ENCODE data around the gene LDB1. TPM values are rescaled to one million over a fixed set of nuclear protein-coding genes. Genes with fewer than 3 reads are reported as not detected.

Gene LDB1
- 94.2 TPM for total RNA-seq

DNA sequence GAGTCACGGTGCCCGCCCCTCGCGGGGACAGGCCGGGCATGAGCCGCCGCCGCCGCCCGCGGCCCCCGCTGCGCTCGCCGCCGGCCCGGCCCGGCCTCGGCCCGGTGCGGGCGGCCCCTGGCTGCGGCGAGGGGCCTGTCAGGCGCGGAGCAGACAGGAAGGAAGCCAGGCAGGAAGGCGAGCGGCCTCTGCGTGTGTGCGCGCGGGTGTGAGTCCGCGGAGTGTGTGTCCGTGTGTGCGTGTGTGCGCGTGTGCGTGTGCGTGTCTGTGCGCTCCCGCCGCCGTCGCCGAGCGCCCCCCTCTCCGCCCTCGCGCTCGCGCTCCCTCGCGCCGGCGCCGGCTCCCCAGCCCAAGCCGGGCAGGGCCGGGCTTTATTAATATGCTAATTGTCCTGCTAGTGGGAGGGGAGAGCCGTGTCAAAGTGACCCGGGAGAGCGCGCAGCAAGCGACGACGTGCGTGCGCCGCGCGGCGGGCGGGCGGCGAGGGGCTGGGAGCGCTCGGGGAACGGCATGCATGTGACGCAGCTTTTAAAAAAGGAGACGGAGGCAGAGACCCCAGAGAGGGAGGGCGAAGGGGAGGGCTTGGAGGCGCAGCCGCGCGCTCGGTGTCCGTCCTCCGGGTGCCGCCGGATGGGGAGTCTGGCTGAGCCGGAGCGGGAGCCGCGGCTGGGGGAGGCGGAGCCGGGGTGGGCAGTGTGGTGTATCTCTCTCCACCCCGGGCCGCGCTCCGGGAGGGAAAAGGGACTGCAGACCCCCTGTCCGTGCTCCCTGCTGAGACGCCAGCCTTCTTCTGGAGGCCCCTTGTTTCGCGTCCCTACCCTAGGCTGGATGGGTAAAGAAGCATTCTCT lies at the start of gene LDB1:
Gene LDB1, minus strand, starts transcription at position 227 of the 849 bp plus-strand sequence. CDS start 258 bp downstream, outside the sequence.
- FAIRE-seq (no peak), DNase-seq (ENCODE audit: low spot score in 2 of 2) (peak; percentile 84 to 93)

DNA sequence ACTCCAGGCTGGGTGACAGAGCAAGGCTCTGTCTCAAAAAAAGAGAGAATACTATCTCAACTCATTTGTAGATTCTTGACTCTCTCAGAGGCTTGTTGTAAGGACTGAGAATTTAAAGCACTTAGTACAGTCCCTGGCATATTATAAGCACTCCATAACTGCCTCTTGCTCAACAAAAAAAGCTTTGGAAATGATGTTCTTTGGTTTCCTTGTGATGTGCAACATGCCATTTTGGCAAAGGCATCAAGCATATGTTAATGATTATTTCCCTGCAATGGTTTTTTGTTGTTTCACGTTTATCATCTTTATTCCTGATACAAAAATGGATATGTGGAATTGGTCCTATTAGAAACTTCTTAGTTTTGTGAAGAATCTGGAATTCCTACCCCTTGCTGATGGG lies 47.7 kb upstream of the LDB1 start:
- FAIRE-seq (no peak), DNase-seq (ENCODE audit: low spot score in 2 of 2) (no peak)

GRCh38 chr10:102163342-102163989 lies 43.3 kb upstream of the LDB1 start:
- no peak for FAIRE-seq
- no peak for DNase-seq (ENCODE audit: low spot score in 2 of 2)

GRCh38 chr10:102159831-102160230 lies 39.7 kb upstream of the LDB1 start:
- FAIRE-seq (no peak), DNase-seq (ENCODE audit: low spot score in 2 of 2) (no peak)

DNA sequence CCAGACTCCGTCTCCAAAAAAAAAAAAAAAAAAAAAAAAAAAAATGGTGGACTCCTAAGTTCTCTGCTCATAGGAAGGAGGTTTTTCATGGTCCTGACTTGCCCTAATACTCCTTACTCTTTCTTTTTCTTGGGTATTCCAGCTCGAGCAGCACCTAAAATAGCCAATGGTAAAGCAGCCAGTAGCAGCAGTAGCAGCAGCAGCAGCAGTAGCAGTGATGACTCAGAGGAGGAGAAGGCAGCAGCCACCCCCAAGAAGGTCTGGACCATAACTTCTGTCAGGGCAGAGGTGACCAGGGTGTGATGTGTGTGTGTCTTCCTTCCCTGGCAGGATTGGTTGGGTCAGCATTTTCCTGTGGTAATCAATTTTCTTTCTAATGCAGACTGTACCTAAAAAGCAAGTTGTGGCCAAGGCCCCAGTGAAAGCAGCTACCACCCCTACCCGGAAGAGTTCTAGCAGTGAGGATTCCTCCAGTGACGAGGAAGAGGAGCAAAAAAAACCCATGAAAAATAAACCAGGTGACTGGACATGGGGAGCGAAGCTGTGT lies 39.0 kb upstream of the LDB1 start:
- DNase-seq (ENCODE audit: low spot score in 2 of 2) (no peak), FAIRE-seq (no peak)

- DNase-seq (ENCODE audit: low spot score in 2 of 2) (no peak), FAIRE-seq (no peak)
Observed at GRCh38 chr10:102157224-102157623, 37.1 kb upstream of the LDB1 start.

- no peak for FAIRE-seq
- DNase-seq (ENCODE audit: low spot score in 2 of 2) = no peak
Observed at GRCh38 chr10:102154466-102155116, 34.4 kb upstream of the LDB1 start.

DNA sequence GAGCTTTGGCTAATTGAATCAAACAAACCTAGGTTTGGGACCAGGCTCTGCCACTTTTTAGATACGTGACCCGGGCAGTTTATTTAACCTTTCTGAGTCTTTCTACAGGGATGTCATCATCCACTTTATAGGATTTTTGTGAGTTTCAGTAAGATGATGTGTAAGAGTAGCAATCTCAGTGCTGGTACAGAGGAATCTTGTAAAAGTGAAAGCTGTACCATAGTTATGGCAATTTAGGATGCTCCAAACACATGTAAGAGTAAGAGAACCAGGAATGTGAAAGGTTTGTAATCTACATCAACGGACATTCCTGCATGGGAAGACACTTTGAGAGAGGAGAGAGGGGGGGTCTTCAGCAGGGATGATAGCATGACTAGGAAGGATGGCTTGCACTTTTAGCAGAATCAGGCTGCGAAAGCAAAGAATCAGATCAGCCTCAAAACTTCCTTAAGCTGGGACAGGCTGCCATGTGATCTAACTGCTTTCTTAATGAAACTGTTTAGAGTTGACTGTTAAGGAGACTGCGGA lies 33.0 kb upstream of the LDB1 start:
- FAIRE-seq (no peak), DNase-seq (ENCODE audit: low spot score in 2 of 2) (no peak)

DNA sequence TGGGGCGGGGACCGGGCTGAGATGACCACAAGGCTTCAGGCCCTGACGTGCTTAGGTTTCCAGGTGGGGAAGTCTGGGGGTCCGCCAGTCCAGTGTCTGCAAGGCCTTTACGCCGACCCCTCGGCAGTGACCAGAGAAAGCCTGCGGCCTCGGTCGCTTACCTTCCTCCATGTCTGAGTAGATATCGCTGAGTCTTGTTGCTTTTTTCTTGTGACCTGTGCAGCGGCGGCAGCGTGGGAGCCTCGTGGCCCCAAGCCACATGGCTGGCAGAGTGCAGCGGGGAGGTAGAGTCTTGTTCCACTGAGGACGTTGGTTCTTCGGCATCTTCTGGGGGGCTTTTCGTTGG lies 32.4 kb upstream of the LDB1 start:
- FAIRE-seq (no peak), DNase-seq (ENCODE audit: low spot score in 2 of 2) (no peak)

DNA sequence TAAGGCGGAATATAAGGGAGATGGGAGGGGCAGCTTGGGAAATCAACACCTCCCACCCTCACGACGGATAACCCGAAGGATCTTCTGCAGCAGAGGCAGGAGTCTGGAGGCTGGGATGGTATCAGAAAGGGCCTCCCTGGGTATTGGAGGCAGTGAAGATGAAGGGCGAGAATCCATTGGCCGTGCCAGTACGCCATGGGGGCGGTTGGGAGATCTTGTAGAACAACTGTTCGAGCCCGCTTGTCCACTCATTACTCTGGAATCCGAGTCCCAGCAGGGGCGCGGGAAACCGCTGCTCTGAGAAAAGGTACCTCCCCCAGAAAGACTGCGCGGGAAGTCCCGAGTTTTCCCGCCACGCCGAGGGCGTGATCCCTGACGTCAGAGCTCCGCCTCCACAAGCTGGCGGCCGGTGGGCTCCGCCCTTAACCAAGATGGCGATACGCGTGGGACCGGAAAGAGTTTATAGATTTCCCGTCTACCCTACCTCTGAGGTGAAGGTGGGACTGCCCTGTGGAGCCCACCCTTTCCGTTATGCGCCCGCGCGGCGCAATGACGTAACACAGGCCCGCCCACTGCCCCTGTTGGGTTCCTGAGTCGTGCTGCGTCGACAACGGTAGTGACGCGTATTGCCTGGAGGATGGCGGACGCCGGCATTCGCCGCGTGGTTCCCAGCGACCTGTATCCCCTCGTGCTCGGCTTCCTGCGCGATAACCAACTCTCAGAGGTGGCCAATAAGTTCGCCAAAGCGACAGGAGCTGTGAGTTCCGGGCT lies 31.8 kb upstream of the LDB1 start, which contains the start of gene NOLC1:
Gene NOLC1, plus strand, starts transcription at position 616 of the 771 bp plus-strand sequence. Its CDS starts 22 bp downstream, at position 638.
- FAIRE-seq = no peak
- DNase-seq (ENCODE audit: low spot score in 2 of 2) = peak; percentile 81 to 91

DNA sequence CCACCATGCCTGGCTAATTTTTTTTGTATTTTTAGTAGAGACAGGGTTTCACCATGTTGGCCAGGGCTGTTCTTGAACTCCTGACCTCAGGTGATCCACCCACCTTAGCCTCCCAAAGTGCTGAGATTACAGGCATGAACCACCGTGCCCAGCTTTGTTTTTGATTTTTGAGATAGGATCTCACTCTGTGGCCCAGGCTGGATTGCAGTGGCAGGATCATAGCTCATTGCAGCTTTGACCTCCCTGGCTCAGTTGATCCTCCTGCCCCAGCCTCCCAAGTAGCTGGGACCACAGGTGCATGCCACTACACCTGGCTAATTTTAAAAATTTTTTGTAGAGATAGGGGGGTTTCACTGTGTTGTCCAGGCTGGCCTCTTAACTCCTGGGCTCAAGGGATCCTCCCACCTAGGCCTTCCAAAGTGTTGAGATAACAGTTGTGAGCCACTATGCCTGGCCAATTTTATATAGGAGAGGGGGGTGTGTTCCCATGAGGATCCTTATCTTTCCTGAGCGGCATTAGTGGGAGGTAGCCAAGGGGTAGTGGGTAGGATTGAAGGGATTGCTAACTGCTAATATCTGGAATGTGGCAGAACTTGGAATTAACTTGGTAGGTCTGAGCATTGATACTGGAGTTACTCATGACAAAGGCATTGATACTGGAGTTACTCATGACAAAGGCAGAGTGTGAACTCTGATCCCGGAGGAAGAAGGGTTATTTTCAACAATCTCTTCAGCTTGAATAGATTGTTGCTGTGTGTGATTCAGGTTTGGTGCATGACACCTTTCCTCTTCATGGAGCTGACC lies 31.0 kb upstream of the LDB1 start:
- FAIRE-seq = no peak

DNA sequence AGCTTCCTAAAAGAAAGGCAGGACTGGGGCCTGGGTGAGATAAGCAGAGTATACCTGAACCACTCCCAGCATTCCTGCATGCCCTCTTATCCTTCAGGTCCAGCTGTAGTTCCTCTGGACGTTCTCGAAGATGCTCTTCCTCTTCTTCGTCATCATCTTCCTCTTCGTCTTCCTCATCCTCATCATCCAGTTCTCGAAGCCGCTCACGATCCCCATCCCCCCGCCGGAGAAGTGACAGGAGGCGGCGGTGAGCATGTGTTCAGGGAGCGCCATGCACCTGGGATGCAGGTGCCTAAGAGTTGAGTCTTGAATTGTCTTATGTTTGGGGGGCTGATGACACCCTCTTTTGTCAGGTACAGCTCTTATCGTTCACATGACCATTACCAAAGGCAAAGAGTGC lies 28.1 kb upstream of the LDB1 start:
- FAIRE-seq (no peak), DNase-seq (ENCODE audit: low spot score in 2 of 2) (no peak)

More for the DNA sequence above, 31.0 kb upstream of the LDB1 start:
- no peak for DNase-seq (ENCODE audit: low spot score in 2 of 2)

- no peak for FAIRE-seq
Observed at GRCh38 chr10:102147561-102147960, 27.4 kb upstream of the LDB1 start.

GRCh38 chr10:102146971-102147428 lies 26.8 kb upstream of the LDB1 start:
- FAIRE-seq = no peak
- DNase-seq (ENCODE audit: low spot score in 2 of 2) = no peak

More at GRCh38 chr10:102147561-102147960, 27.4 kb upstream of the LDB1 start:
- no peak for DNase-seq (ENCODE audit: low spot score in 2 of 2)

DNA sequence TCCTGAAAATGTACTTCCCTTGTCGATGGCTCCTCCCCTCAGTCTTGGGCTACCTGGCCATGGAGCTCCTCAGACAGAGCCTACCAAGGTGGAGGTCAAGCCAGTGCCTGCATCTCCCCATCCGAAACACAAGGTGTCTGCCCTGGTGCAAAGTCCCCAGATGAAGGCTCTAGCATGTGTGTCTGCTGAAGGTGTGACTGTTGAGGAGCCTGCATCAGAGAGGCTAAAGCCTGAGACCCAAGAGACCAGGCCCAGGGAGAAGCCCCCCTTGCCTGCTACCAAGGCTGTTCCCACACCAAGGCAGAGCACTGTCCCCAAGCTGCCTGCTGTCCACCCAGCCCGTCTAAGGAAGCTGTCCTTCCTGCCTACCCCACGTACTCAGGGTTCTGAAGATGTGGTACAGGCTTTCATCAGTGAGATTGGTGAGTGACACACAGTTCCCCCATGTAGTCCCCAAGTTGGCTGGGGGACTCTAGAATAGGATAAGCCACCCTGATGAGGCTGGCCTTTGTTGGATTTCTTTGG lies 21.5 kb upstream of the LDB1 start:
- FAIRE-seq = no peak
- DNase-seq (ENCODE audit: low spot score in 2 of 2) = no peak

GRCh38 chr10:102140913-102141540 lies 20.9 kb upstream of the LDB1 start:
- DNase-seq (ENCODE audit: low spot score in 2 of 2) (no peak), FAIRE-seq (no peak)

DNA sequence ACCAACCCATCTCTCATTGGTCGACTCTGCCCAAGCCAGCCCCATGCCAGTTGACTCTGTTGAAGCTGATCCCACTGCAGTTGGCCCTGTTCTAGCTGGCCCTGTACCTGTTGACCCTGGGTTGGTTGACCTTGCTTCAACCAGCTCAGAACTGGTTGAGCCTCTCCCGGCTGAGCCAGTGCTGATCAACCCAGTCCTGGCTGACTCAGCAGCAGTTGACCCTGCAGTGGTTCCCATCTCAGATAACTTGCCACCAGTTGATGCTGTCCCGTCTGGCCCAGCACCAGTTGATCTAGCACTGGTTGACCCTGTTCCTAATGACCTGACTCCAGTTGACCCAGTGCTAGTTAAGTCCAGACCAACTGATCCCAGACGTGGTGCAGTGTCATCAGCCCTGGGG lies 20.1 kb upstream of the LDB1 start:
- no peak for DNase-seq (ENCODE audit: low spot score in 2 of 2)
- FAIRE-seq = no peak

All from frontal cortex (tissue), 4 donors.